ENCODE results near the gene ROBO3. TPM values are rescaled to one million over a fixed set of nuclear protein-coding genes. Genes with fewer than 3 reads are reported as not detected.

The ROBO3 gene
- total RNA-seq, 1 experiment from 2014 or later, result 21.3 TPM

GRCh38 chr11:124844664-124845079 is 20.6 kb upstream of the ROBO3 start:
- Mint-ChIP-seq H3K9me3 (no peaks in the 10 kb centered on the region), H3K4me3 (no peak overlapping the region; the same call in 1 of the 2 replicates), H3K4me1 (peaks cover 32% of the 10 kb centered on the region), H3K27me3 (ENCODE audit: low read depth) (no peaks in the 10 kb centered on the region), H3K27ac (no peak overlapping the region), H3K36me3 (no peaks in the 10 kb centered on the region)
- ChIA-PET CTCF (interaction anchor here (4.2 kb wide), 1 partner anchor 22 kb away, joined by 29 read pairs; no protein-coding TSS in a partner anchor), POLR2A (interaction anchor here (1.3 kb wide), 1 partner anchor 31 kb away, joined by 4 read pairs; no protein-coding TSS in a partner anchor)
- DNase-seq (ENCODE audit: low spot score), result no peak
- TF ChIP-seq RORB (CRISPR knock-in tag; IDR thresholded peaks at IDR 0.05), result no peak
- TF ChIP-seq ZNF219 (CRISPR knock-in tag; IDR thresholded peaks at IDR 0.05; ENCODE audit: borderline replicate concordance), result no peak
- TF ChIP-seq AR (CRISPR knock-in tag; IDR thresholded peaks at IDR 0.05), result no peak
- TF ChIP-seq E2F5 (CRISPR knock-in tag; IDR thresholded peaks at IDR 0.05), result no peak
- TF ChIP-seq ETV6 (CRISPR knock-in tag; IDR thresholded peaks at IDR 0.05), result no peak
- TF ChIP-seq ZBTB21 (CRISPR knock-in tag; IDR thresholded peaks at IDR 0.05; ENCODE audit: borderline replicate concordance), result no peak
- TF ChIP-seq CREB1 (CRISPR knock-in tag; IDR thresholded peaks at IDR 0.05), result no peak
- ATAC-seq, result no peak; the same call in 1 of the 2 replicates

GRCh38 chr11:124846070-124846673 is 19.1 kb upstream of the ROBO3 start:
- Mint-ChIP-seq H3K27me3 (ENCODE audit: low read depth) (no peaks in the 10 kb centered on the region), H3K27ac (no peak overlapping the region), H3K4me3 (no peak overlapping the region), H3K36me3 (no peaks in the 10 kb centered on the region), H3K4me1 (peaks cover 26% of the 10 kb centered on the region), H3K9me3 (no peaks in the 10 kb centered on the region)
- DNase-seq (ENCODE audit: low spot score) (no peak), ATAC-seq (no peak)
- TF ChIP-seq JUN (CRISPR knock-in tag; IDR thresholded peaks at IDR 0.05) (no peak), SP1 (CRISPR knock-in tag; conservative IDR thresholded peaks at IDR 0.05) (no peak), AR (CRISPR knock-in tag; IDR thresholded peaks at IDR 0.05) (no peak), TP53 (CRISPR knock-in tag; IDR thresholded peaks at IDR 0.05) (no peak), ZNF396 (CRISPR knock-in tag; IDR thresholded peaks at IDR 0.05; ENCODE audit: borderline replicate concordance) (no peak), GTF2I (CRISPR knock-in tag; conservative IDR thresholded peaks at IDR 0.05) (no peak), FOXK1 (CRISPR knock-in tag; IDR thresholded peaks at IDR 0.05) (no peak), E2F5 (CRISPR knock-in tag; IDR thresholded peaks at IDR 0.05) (no peak), FOXJ3 (CRISPR knock-in tag; IDR thresholded peaks at IDR 0.05; ENCODE audit: borderline replicate concordance) (no peak), HMGA2 (CRISPR knock-in tag; IDR thresholded peaks at IDR 0.05) (no peak), PRRX2 (CRISPR knock-in tag; IDR thresholded peaks at IDR 0.05) (no peak), TEAD4 (CRISPR knock-in tag; IDR thresholded peaks at IDR 0.05) (no peak), NR1H2 (CRISPR knock-in tag; IDR thresholded peaks at IDR 0.05) (no peak), ZNF512 (CRISPR knock-in tag; IDR thresholded peaks at IDR 0.05; ENCODE audit: borderline replicate concordance) (no peak), E2F4 (CRISPR knock-in tag; IDR thresholded peaks at IDR 0.05; ENCODE audit: borderline replicate concordance, low read depth) (no peak), E2F1 (CRISPR knock-in tag; IDR thresholded peaks at IDR 0.05) (no peak), PREB (CRISPR knock-in tag; IDR thresholded peaks at IDR 0.05; ENCODE audit: borderline replicate concordance) (no peak)
- ChIA-PET CTCF (interaction anchor here (1.0 to 1.3 kb wide), 3 partner anchors 8 to 500 kb away, joined by 3 to 4 read pairs (median 3); no protein-coding TSS in a partner anchor), POLR2A (interaction anchor here (1.5 kb wide), 1 partner anchor 80 kb away, joined by 4 read pairs; no protein-coding TSS in a partner anchor)

Data from WTC11 (cell line).